Stomach (tissue), 9 donors: ENCODE data around the gene TRIM43B. TPM values are rescaled to one million over a fixed set of nuclear protein-coding genes. Genes with fewer than 3 reads are reported as not detected.
"Not testable (repeated sequence)": the region's sequence is repeated elsewhere in the genome, so short reads cannot be mapped to it uniquely, and the experiment has no call there.

Source experiments
- DNase-seq, 2 donors: peaks; one replicate each; pipeline versions ENCODE4 v3.0.0 to v3.0.0-alpha.2; 2013 to 2019
- H3K27ac ChIP-seq, 5 donors: fragments of 200-600 bp in 4 of 5; sonication (generic) in 4 of 5; one replicate each; pipeline ENCODE4 v1.5.1; 2013 to 2019; ENCODE audit warnings: mild to moderate bottlenecking in 1 of 5, moderate library complexity in 1 of 5
- H3K27me3 ChIP-seq, 3 donors: fragments of 200-600 bp; sonication (generic); one replicate each; pipeline ENCODE4 v1.5.1; 2017 to 2019; ENCODE audit warnings: mixed run types in 1 of 3
- H3K36me3 ChIP-seq, 4 donors: fragments of 200-600 bp; sonication (generic); 1 replicate in 3 of 4; 2 replicates in 1 of 4; pipeline ENCODE4 v1.5.1; 2016 to 2019
- H3K4me1 ChIP-seq, 4 donors: fragments of 200-600 bp; sonication (generic); one replicate each; pipeline ENCODE4 v1.5.1; 2016 to 2019
- H3K4me3 ChIP-seq, 4 donors: fragments of 200-600 bp; sonication (generic) in 3 of 4; one replicate each; pipeline ENCODE4 v1.5.1; 2016 to 2019; ENCODE audit warnings: mild to moderate bottlenecking in 1 of 4
- H3K9me3 ChIP-seq, 4 donors: fragments of 200-600 bp; sonication (generic); one replicate each; pipeline ENCODE4 v1.5.1; 2016 to 2019
- CTCF ChIP-seq, 7 experiments: fragments of 450-650 bp in 4 of 7; fragments of 200-600 bp in 3 of 7; sonication (generic) in 3 of 7; IDR thresholded peaks; one replicate each; pipeline ENCODE4 v1.5.1; 2016 to 2019; ENCODE audit warnings: antibody characterized with exemption in 7 of 7, control low read depth in 2 of 7, mild to moderate bottlenecking in 1 of 7
- EP300 ChIP-seq: sonication (generic); formaldehyde crosslinking; IDR thresholded peaks from one replicate; pipeline ENCODE4 v1.6.1; 2017; ENCODE audit warnings: antibody characterized with exemption
- POLR2A ChIP-seq, 4 donors: fragments of 450-650 bp; IDR thresholded peaks; one replicate each; pipeline ENCODE4 v1.6.1; 2016; ENCODE audit warnings: antibody characterized with exemption in 4 of 4, control low read depth in 2 of 4, mild to moderate bottlenecking in 1 of 4, moderate library complexity in 1 of 4
- POLR2AphosphoS5 ChIP-seq, 3 donors: sonication (generic); formaldehyde crosslinking; IDR thresholded peaks; one replicate each; pipeline ENCODE4 v1.6.1; 2016; ENCODE audit warnings: antibody characterized with exemption in 3 of 3
- WGBS, 5 donors: extraction: QIAGEN DNeasy Blood & Tissue Kit in 3 of 5; methylation state at CpG; one replicate each; pipeline versions ENCODE4 v1.1.5 to v1.1.7; 2013 to 2018; 5-methylcytosine and 5-hydroxymethylcytosine counted together
- intact Hi-C: fragments of 100-400 bp; cut with DNase I; formaldehyde crosslinking; loops from one replicate; pipeline ENCODE4 v1.15.1; 2023; ENCODE audit warnings: low total_unique reads
- polyA plus RNA-seq, 3 donors: library from polyadenylated mRNA; stranded (reverse); fragments of 200-250 nt; gene quantifications; one replicate each; pipeline ENCODE4 v1.2.3, GENCODE V29; 2013
- total RNA-seq, 5 donors: library from RNA; depleted of rRNA; stranded (reverse); fragments of >200 nt; gene quantifications; one replicate each; pipeline versions ENCODE4 v1.1.0 to v1.2.3, GENCODE V29; 2014 to 2016
- donor health status: healthy with polysubstance abuse.
- donor health status: Bipolar disorder and iron deficiency.
- donor health status: healthy.

TRIM43B gene
- total and polyA plus RNA-seq, 8 donors: not detected

- Histone ChIP-seq H3K9me3 (no peaks in the 10 kb centered on the region), H3K4me1 (peaks cover 0 to 7% (median 0%) of the 10 kb centered on the region in 4 donors), H3K27me3 (no peaks in the 10 kb centered on the region), H3K4me3 (no peak overlapping the region), H3K36me3 (no peaks in the 10 kb centered on the region), H3K27ac (no peak overlapping the region)
- TF ChIP-seq CTCF (IDR thresholded peaks at IDR 0.05): no peak
- no peak for TF ChIP-seq POLR2AphosphoS5 (IDR thresholded peaks at IDR 0.05)
- TF ChIP-seq EP300: no peak
- no peak for TF ChIP-seq POLR2A (IDR thresholded peaks at IDR 0.05)
- WGBS, 5 donors: 84 to 94% (median 89%) methylated on average over 4 of the region's 4 CpGs
- DNase-seq: no peak
- intact Hi-C loops: no loop called here
These were observed 20.7 kb upstream of the TRIM43B start for GRCh38 chr2:95505222-95505621.

- no peaks in the 10 kb centered on the region for H3K9me3 ChIP-seq
- no peak overlapping the region for H3K4me3 ChIP-seq
- TF ChIP-seq POLR2AphosphoS5 (IDR thresholded peaks at IDR 0.05): no peak
- TF ChIP-seq POLR2A (IDR thresholded peaks at IDR 0.05): no peak
- no peak for TF ChIP-seq CTCF (IDR thresholded peaks at IDR 0.05)
- TF ChIP-seq EP300: no peak
- no peaks in the 10 kb centered on the region for H3K36me3 ChIP-seq
- no peaks in the 10 kb centered on the region for H3K27me3 ChIP-seq
- intact Hi-C loops: no loop called here
- H3K4me1 ChIP-seq: peaks cover 0 to 7% (median 3%) of the 10 kb centered on the region in 4 donors
- H3K27ac ChIP-seq: peak overlapping the region in 1 of 5 donors; percentile 10
- no peak for DNase-seq
These were observed 16.3 kb upstream of the TRIM43B start for GRCh38 chr2:95500854-95501253.

DNA sequence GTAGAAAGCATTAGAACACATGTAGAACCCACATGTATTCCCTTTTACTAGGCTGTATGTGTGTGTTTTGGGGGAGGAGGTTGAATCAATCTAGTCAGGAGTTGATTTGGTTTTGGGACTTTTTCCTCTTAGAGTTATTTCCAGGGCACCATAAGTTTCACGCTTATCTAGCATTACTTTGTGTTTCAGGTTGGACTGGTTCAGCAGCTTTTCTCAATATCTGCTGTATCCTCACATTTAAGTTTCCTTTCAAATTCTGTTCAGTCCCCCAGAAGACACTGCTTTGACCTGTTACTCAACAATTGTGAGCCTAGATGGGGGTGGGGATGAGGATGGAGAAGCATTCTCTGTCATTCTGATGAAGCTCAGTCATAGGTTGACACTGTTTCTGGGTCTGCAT, 7.5 kb upstream of the TRIM43B start:
- peak; percentile 31 to 87 for DNase-seq
- H3K27me3 ChIP-seq, intact Hi-C loops, H3K4me3 ChIP-seq, H3K9me3 ChIP-seq, H3K36me3 ChIP-seq, H3K4me1 ChIP-seq: not testable (repeated sequence)
- peak in 1 of 3 donors; percentile 52 for TF ChIP-seq POLR2AphosphoS5 (IDR thresholded peaks at IDR 0.05)
- 32 to 70% (median 45%) methylated on average over 1 of the region's 1 CpG for WGBS, 5 donors
- peak overlapping the region in 3 of 5 donors; percentile 26 to 63 (median 36) for H3K27ac ChIP-seq

- H3K9me3 ChIP-seq, H3K27me3 ChIP-seq, H3K27ac ChIP-seq, intact Hi-C loops, H3K4me3 ChIP-seq, H3K36me3 ChIP-seq, DNase-seq, H3K4me1 ChIP-seq: not testable (repeated sequence)
- no CpG with 5 or more reads among the region's 3 CpGs for WGBS, 5 donors
These were observed 9.5 kb downstream of the TRIM43B start for GRCh38 chr2:95475025-95475424.

DNA sequence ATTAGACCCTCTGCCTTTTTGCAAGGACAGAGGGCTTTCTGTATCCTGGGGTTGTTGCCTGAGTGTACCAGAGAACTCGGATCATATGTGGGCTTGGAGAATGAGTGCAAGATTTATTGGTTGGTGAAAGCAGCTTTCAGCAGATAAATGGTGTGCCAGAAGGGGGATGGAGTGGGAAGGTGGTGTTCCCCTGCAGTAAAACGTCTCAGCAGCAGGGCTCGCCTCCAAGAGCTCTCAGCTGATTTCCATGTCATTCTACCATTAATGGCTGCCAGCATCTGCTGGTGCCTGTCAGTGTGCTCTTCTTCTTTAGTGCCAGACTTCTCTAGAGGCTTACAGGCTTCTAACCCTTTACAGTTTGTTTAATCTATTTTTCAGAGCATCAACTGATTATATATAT, 16.6 kb downstream of the TRIM43B start:
- H3K27ac ChIP-seq, H3K36me3 ChIP-seq, H3K27me3 ChIP-seq, DNase-seq, intact Hi-C loops, H3K9me3 ChIP-seq, H3K4me1 ChIP-seq, H3K4me3 ChIP-seq: not testable (repeated sequence)
- WGBS, 5 donors: no CpG with 5 or more reads among the region's 3 CpGs

GRCh38 chr2:95466572-95466971, 18.0 kb downstream of the TRIM43B start:
- H3K27ac ChIP-seq, DNase-seq, H3K9me3 ChIP-seq, intact Hi-C loops, H3K4me1 ChIP-seq, H3K4me3 ChIP-seq, H3K36me3 ChIP-seq, H3K27me3 ChIP-seq: not testable (repeated sequence)
- no CpG with 5 or more reads among the region's 2 CpGs for WGBS, 5 donors

DNA sequence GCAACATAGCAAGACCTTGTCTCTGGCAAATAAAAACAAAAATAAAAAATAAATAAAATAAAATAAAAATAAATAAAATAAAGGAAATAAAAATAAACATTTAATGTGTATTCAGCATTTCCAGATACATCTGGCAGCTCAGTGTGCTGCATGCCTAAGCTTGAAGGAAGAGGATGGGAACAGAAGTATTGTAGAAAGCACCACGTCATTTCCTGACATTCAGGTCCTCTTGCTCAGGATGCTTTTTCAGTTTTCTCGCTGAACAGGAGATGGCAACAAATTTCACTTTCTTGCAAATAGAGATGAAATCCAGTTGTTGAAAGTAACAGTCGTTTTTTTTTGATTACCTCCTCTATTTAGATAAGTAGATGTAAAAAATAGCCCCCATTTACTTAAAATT, 21.3 kb downstream of the TRIM43B start:
- DNase-seq, H3K4me3 ChIP-seq, H3K4me1 ChIP-seq, H3K9me3 ChIP-seq, intact Hi-C loops, H3K27ac ChIP-seq, H3K27me3 ChIP-seq, H3K36me3 ChIP-seq: not testable (repeated sequence)
- no CpG with 5 or more reads among the region's 3 CpGs for WGBS, 5 donors

DNA sequence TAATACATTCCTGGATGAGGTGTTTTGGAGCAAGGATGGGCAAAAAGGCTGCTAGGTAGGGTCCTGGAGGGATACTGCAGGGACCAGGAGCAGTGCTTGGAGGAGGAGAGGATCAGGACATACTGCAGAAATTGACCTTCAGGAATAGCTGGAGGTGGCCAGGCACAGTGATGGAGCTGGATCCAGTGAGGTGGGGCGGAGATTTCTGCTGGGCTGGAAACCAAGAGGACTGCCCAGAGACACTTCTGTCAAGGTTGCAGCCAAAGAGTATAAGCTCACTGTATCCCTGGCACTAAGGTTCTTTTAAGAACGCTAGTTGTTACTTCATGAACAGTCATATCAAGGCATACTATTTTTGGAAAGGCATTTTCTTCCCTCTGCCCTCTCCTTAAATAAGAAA, 39.2 kb downstream of the TRIM43B start:
- H3K4me1 ChIP-seq, DNase-seq, H3K36me3 ChIP-seq, H3K27me3 ChIP-seq, intact Hi-C loops, H3K27ac ChIP-seq, H3K9me3 ChIP-seq, H3K4me3 ChIP-seq: not testable (repeated sequence)
- no CpG with 5 or more reads among the region's 2 CpGs for WGBS, 5 donors

DNA sequence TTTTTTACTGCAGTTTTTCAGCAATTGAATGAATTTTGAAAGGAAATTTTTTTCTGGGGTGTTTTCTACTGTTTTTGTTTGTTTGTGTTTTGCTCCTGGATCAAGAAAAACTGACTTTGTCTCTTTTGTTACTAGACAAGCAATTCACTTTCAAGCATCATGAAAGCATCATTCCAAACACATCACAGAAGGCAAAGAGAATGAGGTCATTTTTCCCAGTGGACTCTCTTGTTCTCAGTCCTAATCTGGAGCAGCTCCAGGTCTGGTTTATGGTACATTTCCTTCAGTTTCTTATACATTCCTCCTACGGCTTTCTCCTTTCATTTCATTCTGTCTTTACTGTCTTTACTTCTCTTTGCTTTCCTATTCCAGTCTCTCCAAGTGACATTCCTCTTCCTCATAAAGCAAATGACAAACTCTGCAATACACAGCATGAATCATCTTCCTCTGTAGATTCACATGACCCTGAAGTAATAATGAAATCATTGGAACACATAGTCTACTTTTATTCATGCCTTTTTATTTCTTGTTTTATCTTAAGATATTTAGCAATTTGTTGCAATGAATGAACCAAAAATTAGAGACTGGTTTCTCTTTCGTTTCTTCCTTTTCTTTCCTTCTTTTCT, 42.0 kb downstream of the TRIM43B start:
- H3K9me3 ChIP-seq, H3K27ac ChIP-seq, DNase-seq, H3K4me3 ChIP-seq, H3K36me3 ChIP-seq, H3K4me1 ChIP-seq, H3K27me3 ChIP-seq, intact Hi-C loops: not testable (repeated sequence)
- no CpG with 5 or more reads among the region's 2 CpGs for WGBS, 5 donors

DNA sequence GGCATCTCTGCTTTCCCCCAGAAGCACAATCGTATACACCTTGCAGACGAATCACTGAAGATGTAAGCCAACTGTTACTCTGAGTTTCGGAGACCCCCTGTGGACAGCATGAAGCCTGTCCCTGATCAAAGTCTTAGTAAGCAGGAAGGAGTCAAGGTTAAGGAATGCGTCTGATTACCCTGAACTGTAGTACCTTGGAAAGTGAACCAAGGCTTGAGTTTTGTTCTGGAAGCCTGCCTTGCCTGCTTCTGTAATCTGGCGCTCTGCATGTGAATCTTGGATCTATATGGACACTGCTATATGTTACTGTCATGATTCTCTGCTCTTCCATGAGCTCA, 48.7 kb downstream of the TRIM43B start:
- H3K4me3 ChIP-seq, H3K4me1 ChIP-seq, H3K9me3 ChIP-seq, H3K27me3 ChIP-seq, H3K36me3 ChIP-seq, DNase-seq, intact Hi-C loops: not testable (repeated sequence)
- WGBS, 5 donors: 18 to 37% (median 30%) methylated on average over 3 of the region's 5 CpGs; no CpG with 5 or more reads in 1 of the 5 donors
- peak overlapping the region in 1 of 5 donors; percentile 56 for H3K27ac ChIP-seq
